ENCODE results near the gene ZFAND2A. TPM values are rescaled to one million over a fixed set of nuclear protein-coding genes. Genes with fewer than 3 reads are reported as not detected.

Gene ZFAND2A
- total RNA-seq, 1 experiment from 2014 or later: 19.1 TPM

GRCh38 chr7:1149351-1149794, 10.6 kb downstream of the ZFAND2A start:
- POLR2A ChIA-PET: no interaction called here
- no peaks in the 10 kb centered on the region for H3K9me2 ChIP-seq (ENCODE audit: insufficient read depth)
- H3K4me3 ChIP-seq (replicated peaks in 1 of 2; ENCODE audit: low read depth in 1 of 2, low read length in 2 of 2): no peak overlapping the region
- DNase-seq (ENCODE audit: low read depth, low spot score) (no peak), ATAC-seq (no peak)
- H3K27ac ChIP-seq (ENCODE audit: low read depth, low read length): no peak overlapping the region
- no peaks in the 10 kb centered on the region for H4K20me1 ChIP-seq (ENCODE audit: insufficient read depth)
- CTCF ChIA-PET: no interaction called here
- H3K4me2 ChIP-seq (ENCODE audit: low read length): no peak overlapping the region
- no TSS peak for BruUV-seq (replicated peaks)
- peaks cover 10 to 13% of the 10 kb centered on the region in 2 experiments; a peak in 3 of 4 replicates for H3K36me3 ChIP-seq (ENCODE audit: control insufficient read depth in 1 of 2, insufficient read depth in 2 of 2, low read length in 2 of 2)
- H3K79me2 ChIP-seq (ENCODE audit: insufficient read depth, low read length): 0 out of 2 replicates have a peak, but pooled peaks cover 4% of the 10 kb centered on the region
- H2AFZ ChIP-seq (ENCODE audit: low read depth, low read length, poor library complexity, severe bottlenecking): no peak overlapping the region
- no peaks in the 10 kb centered on the region for H3K4me1 ChIP-seq (ENCODE audit: control insufficient read depth in 1 of 2, insufficient read depth in 2 of 2, low read length in 2 of 2)
- H3K27me3 ChIP-seq (ENCODE audit: insufficient read depth, low read length): no peaks in the 10 kb centered on the region
- no peak overlapping the region for H3K9ac ChIP-seq (ENCODE audit: low read length)
- TF ChIP-seq FOSL1 (IDR thresholded peaks at IDR 0.05; ENCODE audit: low read depth): no peak
- no peak for TF ChIP-seq ATF3 (IDR thresholded peaks at IDR 0.05)
- no peak for TF ChIP-seq CTCF (IDR thresholded peaks at IDR 0.05 in 2 of 3, conservative IDR thresholded peaks at IDR 0.05 in 1 of 3; ENCODE audit: borderline replicate concordance in 1 of 3, insufficient read depth in 1 of 3, low read depth in 2 of 3, low read length in 2 of 3)
- TF ChIP-seq ZNF274 (IDR thresholded peaks at IDR 0.05; ENCODE audit: low read depth, low read length): no peak
- TF ChIP-seq SRF (IDR thresholded peaks at IDR 0.05; ENCODE audit: low read depth): no peak
- no peak for TF ChIP-seq JUND (IDR thresholded peaks at IDR 0.05)
- TF ChIP-seq ZBTB33 (IDR thresholded peaks at IDR 0.05; ENCODE audit: extremely low read depth, insufficient replicate concordance, low read length): no peak
- TF ChIP-seq SIN3A (IDR thresholded peaks at IDR 0.05; ENCODE audit: low read depth): no peak
- TF ChIP-seq CBX3 (IDR thresholded peaks at IDR 0.05; ENCODE audit: low read depth): no peak
- no peak for TF ChIP-seq EGR1 (IDR thresholded peaks at IDR 0.05; ENCODE audit: low read depth)
- TF ChIP-seq TCF7L2 (IDR thresholded peaks at IDR 0.05; ENCODE audit: borderline replicate concordance, extremely low read depth, insufficient read depth, insufficient read length): no peak
- no peak for TF ChIP-seq EZH2 (IDR thresholded peaks at IDR 0.05)
- no peak for TF ChIP-seq POLR2A (IDR thresholded peaks at IDR 0.05; ENCODE audit: borderline replicate concordance, extremely low read depth, insufficient read depth, insufficient read length)
- no peak for TF ChIP-seq REST (IDR thresholded peaks at IDR 0.05; ENCODE audit: low read depth)
- TF ChIP-seq EZH2phosphoT487 (IDR thresholded peaks at IDR 0.05; ENCODE audit: borderline replicate concordance): no peak
- TF ChIP-seq CEBPB (IDR thresholded peaks at IDR 0.05; ENCODE audit: low read depth): no peak
- TF ChIP-seq MAX (IDR thresholded peaks at IDR 0.05): no peak
- no peak for TF ChIP-seq POLR2AphosphoS5 (IDR thresholded peaks at IDR 0.05; ENCODE audit: low read depth, low read length)
- intact Hi-C loops (cut with micrococcal nuclease): no loop called here
- no peaks in the 10 kb centered on the region for H3K9me3 ChIP-seq (ENCODE audit: control insufficient read depth in 1 of 2, insufficient read depth in 1 of 2, low read depth in 1 of 2, low read length in 2 of 2)
- RAD21 ChIA-PET (ENCODE audit: low non-redundant PET in 1 of 2, low total read pairs in 2 of 2, uncharacterized antibody in 2 of 2, unreplicated experiment in 2 of 2): no interaction called here

All from HCT116 (cell line).